ENCODE results near the gene SRRM5. TPM values are rescaled to one million over a fixed set of nuclear protein-coding genes. Genes with fewer than 3 reads are reported as not detected.

SRRM5 gene
- total and polyA plus RNA-seq, 7 donors = 0.27 to 1.1 (median 0.51) TPM; not detected in 3

- Histone ChIP-seq H3K4me3 (no peak overlapping the region), H3K9me3 (no peaks in the 10 kb centered on the region), H3K27me3 (no peaks in the 10 kb centered on the region), H3K4me1 (peaks cover 0 to 12% (median 9%) of the 10 kb centered on the region in 4 donors), H3K36me3 (peaks cover 0 to 14% (median 0%) of the 10 kb centered on the region in 4 donors), H3K27ac (no peak overlapping the region)
- no peak for DNase-seq
- TF ChIP-seq CTCF (IDR thresholded peaks at IDR 0.05) = no peak
- TF ChIP-seq POLR2AphosphoS5 (IDR thresholded peaks at IDR 0.05) = no peak
- no peak for TF ChIP-seq EP300 (IDR thresholded peaks at IDR 0.05)
- no peak for TF ChIP-seq POLR2A (IDR thresholded peaks at IDR 0.05)
- 84 to 90% methylated on average over 35 of the region's 35 CpGs for WGBS, 2 donors
- intact Hi-C loops (cut with DNase I) = no loop called here
Observed at GRCh38 chr19:43623889-43624670, 12.2 kb downstream of the SRRM5 start.

- no peak overlapping the region for H3K27ac ChIP-seq
- H3K4me1 ChIP-seq = peaks cover 0 to 9% (median 9%) of the 10 kb centered on the region in 4 donors
- intact Hi-C loops (cut with DNase I) = no loop called here
- no peak overlapping the region for H3K4me3 ChIP-seq
- peaks cover 0 to 14% (median 0%) of the 10 kb centered on the region in 4 donors for H3K36me3 ChIP-seq
- no peak for TF ChIP-seq POLR2AphosphoS5 (IDR thresholded peaks at IDR 0.05)
- DNase-seq = no peak
- 13 to 29% methylated on average over 30 of the region's 30 CpGs for WGBS, 2 donors
- no peaks in the 10 kb centered on the region for H3K27me3 ChIP-seq
- no peaks in the 10 kb centered on the region for H3K9me3 ChIP-seq
Observed at GRCh38 chr19:43624933-43625332, 13.0 kb downstream of the SRRM5 start.

GRCh38 chr19:43625918-43626579 lies 14.2 kb downstream of the SRRM5 start:
- Histone ChIP-seq H3K4me3 (no peak overlapping the region), H3K9me3 (no peaks in the 10 kb centered on the region), H3K4me1 (no peaks in the 10 kb centered on the region), H3K27ac (no peak overlapping the region), H3K36me3 (peaks cover 0 to 14% (median 0%) of the 10 kb centered on the region in 4 donors), H3K27me3 (no peaks in the 10 kb centered on the region)
- DNase-seq = no peak
- 68 to 72% methylated on average over 32 of the region's 32 CpGs for WGBS, 2 donors
- intact Hi-C loops (cut with DNase I) = no loop called here
- TF ChIP-seq POLR2AphosphoS5 (IDR thresholded peaks at IDR 0.05) (no peak), EP300 (IDR thresholded peaks at IDR 0.05) (no peak), POLR2A (IDR thresholded peaks at IDR 0.05) (no peak)

GRCh38 chr19:43626838-43627237 lies 14.9 kb downstream of the SRRM5 start:
- no peak for DNase-seq
- Histone ChIP-seq H3K27me3 (no peaks in the 10 kb centered on the region), H3K4me3 (no peak overlapping the region), H3K4me1 (no peaks in the 10 kb centered on the region), H3K9me3 (no peaks in the 10 kb centered on the region), H3K27ac (no peak overlapping the region), H3K36me3 (peaks cover 0 to 14% (median 0%) of the 10 kb centered on the region in 4 donors)
- WGBS, 2 donors = 55 to 74% methylated on average over 17 of the region's 17 CpGs
- TF ChIP-seq POLR2A (IDR thresholded peaks at IDR 0.05) (no peak), POLR2AphosphoS5 (IDR thresholded peaks at IDR 0.05) (no peak), EP300 (IDR thresholded peaks at IDR 0.05) (no peak), CTCF (IDR thresholded peaks at IDR 0.05) (no peak)
- intact Hi-C loops (cut with DNase I) = no loop called here

GRCh38 chr19:43628646-43629326 lies 16.9 kb downstream of the SRRM5 start:
- no peak overlapping the region for H3K4me3 ChIP-seq
- no peak overlapping the region for H3K27ac ChIP-seq
- no peaks in the 10 kb centered on the region for H3K9me3 ChIP-seq
- 92% methylated on average over 3 of the region's 3 CpGs for WGBS, 2 donors
- DNase-seq = no peak
- peaks cover 0 to 14% (median 0%) of the 10 kb centered on the region in 4 donors for H3K36me3 ChIP-seq
- no peak for TF ChIP-seq CTCF (IDR thresholded peaks at IDR 0.05)
- no peak for TF ChIP-seq POLR2A (IDR thresholded peaks at IDR 0.05)
- TF ChIP-seq POLR2AphosphoS5 (IDR thresholded peaks at IDR 0.05) = no peak
- TF ChIP-seq EP300 (IDR thresholded peaks at IDR 0.05) = no peak
- intact Hi-C loops (cut with DNase I) = no loop called here
- no peaks in the 10 kb centered on the region for H3K27me3 ChIP-seq
- H3K4me1 ChIP-seq = no peaks in the 10 kb centered on the region
